HepG2 (cell line): Measurements from ENCODE around the gene GPS1. TPM values are rescaled to one million over a fixed set of nuclear protein-coding genes. Genes with fewer than 3 reads are reported as not detected.

Experiments used
- DZIP1 ChIP-seq: sonication (generic); formaldehyde crosslinking; IDR thresholded peaks from 2 replicates; pipeline ENCODE4 v1.5.0; 2020; ENCODE audit warnings: mild to moderate bottlenecking, missing genetic modification reagents
- EP300 ChIP-seq, 3 experiments: sonication (generic) in 1 of 3; formaldehyde crosslinking in 1 of 3; IDR thresholded peaks; 2 replicates each; pipeline versions ENCODE4 v1.5.1 to v1.6.1; 2011 to 2020; ENCODE audit warnings: low read depth in 2 of 3, low read length in 2 of 3, borderline replicate concordance in 1 of 3, improper control_type of control experiment in 1 of 3, mild to moderate bottlenecking in 1 of 3, missing genetic modification reagents in 1 of 3, moderate library complexity in 1 of 3
- FOXC1 ChIP-seq: sonication (generic); formaldehyde crosslinking; IDR thresholded peaks from 2 replicates; pipeline ENCODE4 v1.8.0; 2022; ENCODE audit warnings: mild to moderate bottlenecking, missing genetic modification reagents, borderline replicate concordance
- GATAD1 ChIP-seq: IDR thresholded peaks from 2 replicates; pipeline ENCODE4 v1.6.1; 2016; ENCODE audit warnings: missing genetic modification reagents, missing compliant biosample characterization
- GZF1 ChIP-seq: sonication (generic); formaldehyde crosslinking; IDR thresholded peaks from 2 replicates; pipeline ENCODE4 v1.5.1; 2020; ENCODE audit warnings: mild to moderate bottlenecking, missing genetic modification reagents
- HOMEZ ChIP-seq: IDR thresholded peaks from 2 replicates; pipeline ENCODE4 v1.6.1; 2016; ENCODE audit warnings: low read depth
- PBX3 ChIP-seq: sonication (generic); formaldehyde crosslinking; IDR thresholded peaks from 2 replicates; pipeline ENCODE4 v1.8.1; 2023; ENCODE audit warnings: missing genetic modification reagents, inconsistent platforms, borderline replicate concordance
- POGZ ChIP-seq: sonication (generic); formaldehyde crosslinking; IDR thresholded peaks from 2 replicates; pipeline ENCODE4 v1.4.0; 2020; ENCODE audit warnings: mild to moderate bottlenecking, missing genetic modification reagents
- SIN3A ChIP-seq: IDR thresholded peaks from 2 replicates; pipeline ENCODE4 v1.6.1; 2011; ENCODE audit warnings: low read depth, mild to moderate bottlenecking, control low read depth, low read length, borderline replicate concordance
- SPEN ChIP-seq: sonication (generic); formaldehyde crosslinking; IDR thresholded peaks from 2 replicates; pipeline ENCODE4 v1.5.1; 2020; ENCODE audit warnings: low read depth, mild to moderate bottlenecking, missing genetic modification reagents
- SSRP1 ChIP-seq: IDR thresholded peaks from 2 replicates; pipeline ENCODE4 v1.6.1; 2016; ENCODE audit warnings: control low read depth
- TAF15 ChIP-seq: fragments of 200-400 bp; formaldehyde crosslinking; IDR thresholded peaks from one replicate; pipeline ENCODE4 v1.6.1; 2018; ENCODE audit warnings: mild to moderate bottlenecking, low read depth, low read length; ENCODE audit not compliant: poor library complexity, severe bottlenecking
- ZFX ChIP-seq: sonication (generic); formaldehyde crosslinking; IDR thresholded peaks from 2 replicates; pipeline ENCODE4 v1.4.0; 2020; ENCODE audit warnings: mild to moderate bottlenecking, low read depth, missing genetic modification reagents, moderate library complexity
- ZMYM4 ChIP-seq: sonication (generic); formaldehyde crosslinking; IDR thresholded peaks from 2 replicates; pipeline ENCODE4 v1.8.1; 2023; ENCODE audit warnings: mild to moderate bottlenecking, missing genetic modification reagents
- ZNF451 ChIP-seq: sonication (generic); formaldehyde crosslinking; IDR thresholded peaks from 2 replicates; pipeline ENCODE4 v1.5.0; 2020; ENCODE audit warnings: mild to moderate bottlenecking, missing genetic modification reagents
- ZNF546 ChIP-seq: sonication (generic); formaldehyde crosslinking; conservative IDR thresholded peaks from 2 replicates; pipeline ENCODE4 v1.8.1; 2023; ENCODE audit warnings: mild to moderate bottlenecking, missing genetic modification reagents
- ZNF550 ChIP-seq: sonication (generic); formaldehyde crosslinking; IDR thresholded peaks from 2 replicates; pipeline ENCODE4 v1.4.0; 2020; ENCODE audit warnings: mild to moderate bottlenecking, missing genetic modification reagents, borderline replicate concordance
- ZNF619 ChIP-seq: sonication (generic); formaldehyde crosslinking; IDR thresholded peaks from 2 replicates; pipeline ENCODE4 v1.4.0; 2020; ENCODE audit warnings: mild to moderate bottlenecking, missing genetic modification reagents
- ZNF770 ChIP-seq: sonication (generic); formaldehyde crosslinking; IDR thresholded peaks from 2 replicates; pipeline ENCODE4 v1.5.0; 2020; ENCODE audit warnings: mild to moderate bottlenecking, missing genetic modification reagents
- polyA plus RNA-seq, 8 experiments: library from polyadenylated mRNA; depleted of rRNA in 3 of 8; stranded (reverse) in 7 of 8; unstranded in 1 of 8; fragments of >200 nt; fragmentation: Illumina TruSeq in 4 of 8; extraction: Trizol in 4 of 8; gene quantifications; 2 replicates each; pipeline versions ENCODE4 v1.2.1 to v1.2.3, GENCODE V29; 2011 to 2016; ENCODE audit warnings: low read depth in 4 of 8, missing spikeins in 1 of 8, mixed read lengths in 1 of 8; ENCODE audit not compliant: insufficient read depth in 1 of 8
- total RNA-seq, 5 experiments: library from RNA; depleted of rRNA; stranded (reverse); fragments of >200 nt; fragmentation: Illumina TruSeq; extraction: Trizol; gene quantifications; 2 replicates each; pipeline ENCODE4 v1.2.3, GENCODE V29; 2016; ENCODE audit warnings: low read depth in 1 of 5

GPS1 gene
- total and polyA plus RNA-seq, 2 of the 13 experiments (the other 11 are each of a cell fraction or from before 2014, with no cell fraction given) = 124 to 128 TPM

GRCh38 chr17:82019690-82020571, 31.8 kb upstream of the GPS1 start (continued):
- TF ChIP-seq ZNF451 (CRISPR knock-in tag) = peak; percentile 71; the same call in 1 of the 2 replicates
- TF ChIP-seq ZFX (CRISPR knock-in tag) = peak; percentile 80
- 0 out of 2 replicates have a peak, but pooled peaks have one; percentile 8 for TF ChIP-seq HOMEZ (CRISPR knock-in tag)
- 0 out of 2 replicates have a peak, but pooled peaks have one; percentile 37 for TF ChIP-seq SSRP1
- no peak for TF ChIP-seq GZF1 (CRISPR knock-in tag)
- TF ChIP-seq ZMYM4 (CRISPR knock-in tag) = peak; percentile 36; the same call in 1 of the 2 replicates
- 0 out of 2 replicates have a peak, but pooled peaks have one; percentile 5 for TF ChIP-seq POGZ
- TF ChIP-seq DZIP1 (CRISPR knock-in tag) = 0 out of 2 replicates have a peak, but pooled peaks have one; percentile 20
- 0 out of 2 replicates have a peak, but pooled peaks have one; percentile 55 for TF ChIP-seq ZNF770 (CRISPR knock-in tag)
- peak; percentile 20 for TF ChIP-seq SPEN (CRISPR knock-in tag)
- TF ChIP-seq SIN3A = 0 out of 2 replicates have a peak, but pooled peaks have one; percentile 17
- TF ChIP-seq ZNF546 (CRISPR knock-in tag) = 0 out of 2 replicates have a peak, but pooled peaks have one; percentile 10
- peak; percentile 62; the same call in 1 of the 2 replicates for TF ChIP-seq FOXC1 (CRISPR knock-in tag)
- peak; percentile 97 for TF ChIP-seq TAF15
- no peak for TF ChIP-seq PBX3 (CRISPR knock-in tag)
- peak; percentile 47; the same call in 1 of the 2 replicates for TF ChIP-seq ZNF619 (CRISPR knock-in tag)
- no peak for TF ChIP-seq EP300 (IDR thresholded peaks at IDR 0.05; ENCODE audit: low read depth in 2 of 2, low read length in 2 of 2)
- no peak for TF ChIP-seq EP300 (CRISPR knock-in tag; IDR thresholded peaks at IDR 0.05; ENCODE audit: borderline replicate concordance)
- peak; percentile 61; the same call in 1 of the 2 replicates for TF ChIP-seq GATAD1
- TF ChIP-seq ZNF550 (CRISPR knock-in tag) = no peak
